ENCODE data around the gene CDH11.

CDH11 gene

GRCh38 chr16:65079549-65079948, 42.3 kb downstream of the CDH11 start:
- Histone ChIP-seq H3K9me3 (ENCODE audit: low read length) (no peaks in the 10 kb centered on the region), H4K20me1 (ENCODE audit: insufficient read depth, low read length) (no peaks in the 10 kb centered on the region), H3K4me3 (ENCODE audit: low read depth, low read length, poor library complexity, severe bottlenecking) (no peak overlapping the region), H3K4me1 (ENCODE audit: insufficient read depth, low read length, severe bottlenecking) (no peaks in the 10 kb centered on the region), H3F3A (ENCODE audit: insufficient read depth, low read length) (no peaks in the 10 kb centered on the region), H3K27ac (ENCODE audit: low read depth, low read length, poor library complexity, severe bottlenecking) (no peak overlapping the region), H2AFZ (ENCODE audit: low read length) (no peak overlapping the region), H3K9me2 (ENCODE audit: low read depth, low read length) (no peaks in the 10 kb centered on the region), H3K79me2 (ENCODE audit: insufficient read depth, low read length) (no peaks in the 10 kb centered on the region), H3K36me3 (ENCODE audit: insufficient read depth, low read length) (no peaks in the 10 kb centered on the region), H3K9ac (ENCODE audit: low read length) (no peak overlapping the region), H3K4me2 (ENCODE audit: low read length) (no peak overlapping the region), H3K27me3 (ENCODE audit: insufficient read depth, low read length) (no peaks in the 10 kb centered on the region)
- no peak for TF ChIP-seq CTCF (IDR thresholded peaks at IDR 0.05; ENCODE audit: low read length)
- TF ChIP-seq EZH2 (IDR thresholded peaks at IDR 0.05; ENCODE audit: borderline replicate concordance, low read length): no peak

GRCh38 chr16:65077181-65077580, 44.7 kb downstream of the CDH11 start:
- no peak overlapping the region for H3K4me3 ChIP-seq (ENCODE audit: low read depth, low read length, poor library complexity, severe bottlenecking)
- H3K27ac ChIP-seq (ENCODE audit: low read depth, low read length, poor library complexity, severe bottlenecking): no peak overlapping the region
- no peak overlapping the region for H3K4me2 ChIP-seq (ENCODE audit: low read length)
- H3K9me2 ChIP-seq (ENCODE audit: low read depth, low read length): no peaks in the 10 kb centered on the region
- H3K4me1 ChIP-seq (ENCODE audit: insufficient read depth, low read length, severe bottlenecking): no peaks in the 10 kb centered on the region
- no peak for TF ChIP-seq EZH2 (IDR thresholded peaks at IDR 0.05; ENCODE audit: borderline replicate concordance, low read length)
- TF ChIP-seq CTCF (IDR thresholded peaks at IDR 0.05; ENCODE audit: low read length): no peak
- no peaks in the 10 kb centered on the region for H3K36me3 ChIP-seq (ENCODE audit: insufficient read depth, low read length)
- H3F3A ChIP-seq (ENCODE audit: insufficient read depth, low read length): no peaks in the 10 kb centered on the region
- H3K9me3 ChIP-seq (ENCODE audit: low read length): no peaks in the 10 kb centered on the region
- no peak overlapping the region for H3K9ac ChIP-seq (ENCODE audit: low read length)
- H3K79me2 ChIP-seq (ENCODE audit: insufficient read depth, low read length): no peaks in the 10 kb centered on the region
- H4K20me1 ChIP-seq (ENCODE audit: insufficient read depth, low read length): no peaks in the 10 kb centered on the region
- no peak overlapping the region for H2AFZ ChIP-seq (ENCODE audit: low read length)
- no peaks in the 10 kb centered on the region for H3K27me3 ChIP-seq (ENCODE audit: insufficient read depth, low read length)

GRCh38 chr16:65075877-65076276, 46.0 kb downstream of the CDH11 start:
- no peaks in the 10 kb centered on the region for H3K36me3 ChIP-seq (ENCODE audit: insufficient read depth, low read length)
- no peaks in the 10 kb centered on the region for H3K9me2 ChIP-seq (ENCODE audit: low read depth, low read length)
- H3K4me2 ChIP-seq (ENCODE audit: low read length): no peak overlapping the region
- H3K79me2 ChIP-seq (ENCODE audit: insufficient read depth, low read length): no peaks in the 10 kb centered on the region
- no peak overlapping the region for H3K9ac ChIP-seq (ENCODE audit: low read length)
- H3K27ac ChIP-seq (ENCODE audit: low read depth, low read length, poor library complexity, severe bottlenecking): no peak overlapping the region
- no peaks in the 10 kb centered on the region for H3K4me1 ChIP-seq (ENCODE audit: insufficient read depth, low read length, severe bottlenecking)
- H3K4me3 ChIP-seq (ENCODE audit: low read depth, low read length, poor library complexity, severe bottlenecking): no peak overlapping the region
- no peak for TF ChIP-seq CTCF (IDR thresholded peaks at IDR 0.05; ENCODE audit: low read length)
- no peaks in the 10 kb centered on the region for H4K20me1 ChIP-seq (ENCODE audit: insufficient read depth, low read length)
- H3F3A ChIP-seq (ENCODE audit: insufficient read depth, low read length): no peaks in the 10 kb centered on the region
- no peak overlapping the region for H2AFZ ChIP-seq (ENCODE audit: low read length)
- H3K9me3 ChIP-seq (ENCODE audit: low read length): no peaks in the 10 kb centered on the region
- H3K27me3 ChIP-seq (ENCODE audit: insufficient read depth, low read length): no peaks in the 10 kb centered on the region
